GM18861 (cell line): ENCODE results near the gene CD300A.
A peak's percentile ranks its signal among the peaks of the same experiment; 100 is the strongest.

Source experiments
- ATAC-seq: cut with Tn5 transposase; IDR thresholded peaks from one replicate; pipeline ENCODE4 v1.9.1; 2021; ENCODE audit not compliant: unreplicated experiment

The CD300A gene

GRCh38 chr17:74454197-74455024 lies 12.0 kb upstream of the CD300A start:
- ATAC-seq = peak; percentile 71

GRCh38 chr17:74455025-74455545 lies 11.3 kb upstream of the CD300A start:
- no peak for ATAC-seq

- ATAC-seq = no peak
These were observed 10.6 kb upstream of the CD300A start for GRCh38 chr17:74455821-74456220.

GRCh38 chr17:74457146-74457819 lies 9.2 kb upstream of the CD300A start:
- ATAC-seq = no peak

- no peak for ATAC-seq
These were observed 8.6 kb upstream of the CD300A start for GRCh38 chr17:74457820-74458166.

- ATAC-seq = no peak
These were observed 7.6 kb upstream of the CD300A start for GRCh38 chr17:74458835-74459234.

- ATAC-seq = no peak
These were observed 6.8 kb upstream of the CD300A start for GRCh38 chr17:74459622-74460021.

- no peak for ATAC-seq
These were observed 6.2 kb upstream of the CD300A start for GRCh38 chr17:74460241-74460640.

GRCh38 chr17:74460996-74461395 lies 5.4 kb upstream of the CD300A start:
- no peak for ATAC-seq

GRCh38 chr17:74461611-74462010 lies 4.8 kb upstream of the CD300A start:
- no peak for ATAC-seq

GRCh38 chr17:74464730-74465377 lies 1.6 kb upstream of the CD300A start:
- no peak for ATAC-seq

GRCh38 chr17:74465378-74466110 lies 890 bp upstream of the CD300A start:
- no peak for ATAC-seq

- ATAC-seq = no peak
These were observed 372 bp downstream of the CD300A start for GRCh38 chr17:74466828-74467184.

- peak; percentile 64 for ATAC-seq
These were observed 952 bp downstream of the CD300A start for GRCh38 chr17:74467221-74467951.

- ATAC-seq = no peak
These were observed 4.9 kb downstream of the CD300A start for GRCh38 chr17:74471341-74471740.

- ATAC-seq = no peak
These were observed 6.5 kb downstream of the CD300A start for GRCh38 chr17:74472890-74473289.

GRCh38 chr17:74473294-74473693 lies 6.9 kb downstream of the CD300A start:
- no peak for ATAC-seq

GRCh38 chr17:74474043-74474792 lies 7.8 kb downstream of the CD300A start:
- ATAC-seq = no peak

GRCh38 chr17:74475189-74475588 lies 8.8 kb downstream of the CD300A start:
- ATAC-seq = no peak

GRCh38 chr17:74477411-74477810 lies 11.0 kb downstream of the CD300A start:
- no peak for ATAC-seq
